Measurements from ENCODE around the gene ASAP3.

The ASAP3 gene

DNA sequence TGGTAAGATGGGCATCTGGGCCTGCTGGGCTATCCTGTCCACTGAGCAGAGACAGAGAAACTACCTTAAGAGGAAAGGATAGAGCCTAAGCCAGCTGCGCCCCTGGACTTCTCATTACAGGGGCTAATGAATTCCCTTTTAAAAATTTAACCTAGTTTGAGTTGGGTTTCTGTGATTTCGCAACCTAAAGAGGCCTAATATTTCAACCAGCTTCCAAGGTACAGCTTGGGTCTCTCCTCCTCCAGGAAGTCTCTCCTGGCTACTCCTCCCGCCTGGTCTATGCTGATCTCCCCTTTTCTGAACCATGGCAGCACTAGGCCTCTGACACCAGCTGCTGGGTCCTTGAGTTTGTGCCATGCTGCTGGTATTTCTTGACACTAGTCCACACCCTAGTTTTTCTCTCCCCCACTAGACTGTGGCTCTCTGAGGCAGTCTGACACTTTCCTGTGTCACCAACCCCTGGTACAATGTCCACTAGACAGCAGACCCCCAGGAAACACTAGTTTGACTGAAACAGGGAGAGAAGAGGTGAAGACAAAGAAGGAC lies 30.5 kb downstream of the ASAP3 start:
- TF ChIP-seq CTCF (IDR thresholded peaks at IDR 0.05; ENCODE audit: low read depth, low read length), result no peak
- H3K4me3 ChIP-seq (ENCODE audit: low read depth, low read length), result no peak overlapping the region

DNA sequence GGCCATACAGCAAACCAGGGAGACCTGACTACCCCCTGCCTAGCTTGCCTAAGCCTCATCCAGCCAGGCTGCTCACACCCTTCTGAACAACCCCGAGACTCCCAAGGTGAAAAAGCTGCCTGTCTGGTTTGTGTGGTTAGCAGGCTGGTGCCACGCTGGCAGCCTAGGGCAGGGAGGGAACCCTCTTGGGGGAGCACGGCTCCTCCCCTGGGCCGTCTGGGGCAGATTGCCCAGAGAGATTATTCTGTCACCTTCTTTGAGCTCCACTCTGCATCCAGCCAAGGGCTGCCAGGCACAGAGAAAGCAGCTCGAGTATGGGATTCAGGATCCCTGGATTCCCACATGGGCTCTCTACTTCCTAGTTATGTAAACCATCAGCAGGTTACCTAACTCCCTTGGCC lies 32.0 kb downstream of the ASAP3 start:
- no peak for TF ChIP-seq CTCF (IDR thresholded peaks at IDR 0.05; ENCODE audit: low read depth, low read length)
- H3K4me3 ChIP-seq (ENCODE audit: low read depth, low read length), result no peak overlapping the region

GRCh38 chr1:23451441-23451840 lies 32.5 kb downstream of the ASAP3 start:
- TF ChIP-seq CTCF (IDR thresholded peaks at IDR 0.05; ENCODE audit: low read depth, low read length), result no peak

GRCh38 chr1:23450894-23451293 lies 33.1 kb downstream of the ASAP3 start:
- H3K4me3 ChIP-seq (ENCODE audit: low read depth, low read length), result no peak overlapping the region
- no peak for TF ChIP-seq CTCF (IDR thresholded peaks at IDR 0.05; ENCODE audit: low read depth, low read length)

More at GRCh38 chr1:23451441-23451840, 32.5 kb downstream of the ASAP3 start:
- H3K4me3 ChIP-seq (ENCODE audit: low read depth, low read length), result no peak overlapping the region

GRCh38 chr1:23449958-23450357 lies 34.0 kb downstream of the ASAP3 start:
- no peak for TF ChIP-seq CTCF (IDR thresholded peaks at IDR 0.05; ENCODE audit: low read depth, low read length)
- no peak overlapping the region for H3K4me3 ChIP-seq (ENCODE audit: low read depth, low read length)

- TF ChIP-seq CTCF (IDR thresholded peaks at IDR 0.05; ENCODE audit: low read depth, low read length), result no peak
- no peak overlapping the region for H3K4me3 ChIP-seq (ENCODE audit: low read depth, low read length)
Measured at GRCh38 chr1:23449306-23449705, 34.7 kb downstream of the ASAP3 start.

- no peak for TF ChIP-seq CTCF (IDR thresholded peaks at IDR 0.05; ENCODE audit: low read depth, low read length)
- H3K4me3 ChIP-seq (ENCODE audit: low read depth, low read length), result no peak overlapping the region
Measured at GRCh38 chr1:23448846-23449245, 35.1 kb downstream of the ASAP3 start.
